IMR-90 (cell line): ENCODE data around the gene API5. TPM values are rescaled to one million over a fixed set of nuclear protein-coding genes. Genes with fewer than 3 reads are reported as not detected.

Experiments used
- ATAC-seq: fragments of 200-7000 bp; cut with Tn5 transposase; 2 replicates; pipeline ENCODE4 v1.9.1; 2020; ENCODE audit warnings: low read depth, mild to moderate bottlenecking, moderate library complexity
- BruUV-seq: library from RNA; stranded (reverse); fragments of 400-500 nt; replicated peaks from 2 replicates; lab custom pipeline; 2021; lab: Mats Ljungman, UMichigan
- CTCF ChIA-PET: fragments of 300-600 bp; formaldehyde crosslinking; extraction: SDS; loops from one replicate; lab custom pipeline; 2021; ENCODE audit warnings: antibody characterized with exemption; lab: Yijun Ruan, JAX
- POLR2A ChIA-PET: fragments of 300-600 bp; sonication (Branson Sonifier 250); formaldehyde crosslinking; loops from one replicate; lab custom pipeline; 2022; ENCODE audit warnings: antibody characterized with exemption; ENCODE audit not compliant: unreplicated experiment; lab: Charles Lee
- DNase-seq: peaks from one replicate; pipeline ENCODE4 v3.0.0; 2013
- H2AFZ ChIP-seq: replicated peaks from 2 replicates; pipeline ENCODE3; 2013; ENCODE audit warnings: low read length, mild to moderate bottlenecking; ENCODE audit not compliant: poor library complexity
- H2AK5ac ChIP-seq: 2 replicates; pipeline ENCODE4 v1.6.1; 2013; ENCODE audit warnings: low read depth, low read length, inconsistent platforms
- H2AK9ac ChIP-seq: replicated peaks from 2 replicates; pipeline ENCODE3; 2013; ENCODE audit warnings: mild to moderate bottlenecking, low read depth, low read length, moderate library complexity; ENCODE audit not compliant: poor library complexity
- H2BK120ac ChIP-seq: 2 replicates; pipeline ENCODE4 v1.6.1; 2013; ENCODE audit warnings: low read depth, low read length, inconsistent platforms
- H2BK15ac ChIP-seq: 3 replicates; pipeline ENCODE4 v1.6.1; 2013; ENCODE audit warnings: low read depth, low read length, inconsistent platforms
- H2BK20ac ChIP-seq: 2 replicates; pipeline ENCODE4 v1.6.1; 2013; ENCODE audit warnings: low read depth, mild to moderate bottlenecking, inconsistent platforms, low read length, moderate library complexity
- H2BK5ac ChIP-seq: 2 replicates; pipeline ENCODE4 v1.6.1; 2013; ENCODE audit warnings: mild to moderate bottlenecking, low read depth, low read length, inconsistent platforms; ENCODE audit not compliant: poor library complexity, severe bottlenecking
- H3K14ac ChIP-seq: replicated peaks from 2 replicates; pipeline ENCODE4 v1.6.1; 2013; ENCODE audit warnings: low read depth, low read length, inconsistent platforms
- H3K18ac ChIP-seq: 2 replicates; pipeline ENCODE4 v1.6.1; 2013; ENCODE audit warnings: low read depth, low read length, control low read depth
- H3K23ac ChIP-seq: 2 replicates; pipeline ENCODE4 v1.6.1; 2013; ENCODE audit warnings: low read depth, low read length, inconsistent platforms
- H3K27ac ChIP-seq: 2 replicates; pipeline ENCODE4 v1.5.1; 2013; ENCODE audit warnings: mild to moderate bottlenecking, control low read depth, low read length; ENCODE audit not compliant: insufficient read depth
- H3K27me3 ChIP-seq: 2 replicates; pipeline ENCODE4 v1.6.1; 2013; ENCODE audit warnings: low read length; ENCODE audit not compliant: control insufficient read depth, insufficient read depth
- H3K36me3 ChIP-seq: 2 replicates; pipeline ENCODE4 v1.6.1; 2013; ENCODE audit warnings: low read length, mixed read lengths; ENCODE audit not compliant: control insufficient read depth, insufficient read depth
- H3K4ac ChIP-seq: 2 replicates; pipeline ENCODE4 v1.6.1; 2013; ENCODE audit warnings: low read depth, low read length, inconsistent platforms
- H3K4me1 ChIP-seq: 2 replicates; pipeline ENCODE4 v1.6.1; 2013; ENCODE audit warnings: low read length, mixed read lengths; ENCODE audit not compliant: control insufficient read depth, insufficient read depth
- H3K4me2 ChIP-seq: 2 replicates; pipeline ENCODE4 v1.6.1; 2013; ENCODE audit warnings: low read depth, mild to moderate bottlenecking, control low read depth, low read length, moderate library complexity
- H3K4me3 ChIP-seq: 2 replicates; pipeline ENCODE4 v1.5.1; 2013; ENCODE audit warnings: low read depth, mild to moderate bottlenecking, control low read depth, low read length, moderate library complexity; ENCODE audit not compliant: insufficient read depth
- H3K56ac ChIP-seq: 2 replicates; pipeline ENCODE4 v1.6.1; 2013; ENCODE audit warnings: low read length, inconsistent platforms; ENCODE audit not compliant: insufficient read depth; ENCODE audit errors: extremely low read depth
- H3K79me1 ChIP-seq, 2 experiments: 2 replicates each; pipeline ENCODE4 v1.6.1; 2013; ENCODE audit warnings: low read length in 2 of 2, inconsistent platforms in 1 of 2, low read depth in 1 of 2
- H3K9ac ChIP-seq: 2 replicates; pipeline ENCODE4 v1.6.1; 2013; ENCODE audit warnings: low read depth, low read length, control low read depth
- H3K9me1 ChIP-seq: 2 replicates; pipeline ENCODE4 v1.6.1; 2013; ENCODE audit warnings: low read length, inconsistent platforms; ENCODE audit not compliant: insufficient read depth
- H3K9me3 ChIP-seq: 2 replicates; pipeline ENCODE4 v1.6.1; 2013; ENCODE audit warnings: low read length; ENCODE audit not compliant: control insufficient read depth, insufficient read depth
- H4K20me1 ChIP-seq: 2 replicates; pipeline ENCODE4 v1.6.1; 2013; ENCODE audit warnings: low read length, inconsistent platforms; ENCODE audit not compliant: insufficient read depth
- H4K5ac ChIP-seq: 2 replicates; pipeline ENCODE4 v1.6.1; 2013; ENCODE audit warnings: mild to moderate bottlenecking, low read depth, low read length, control low read depth
- H4K8ac ChIP-seq, 2 experiments: 2 replicates each; pipeline ENCODE4 v1.6.1; 2013; ENCODE audit warnings: low read depth in 2 of 2, low read length in 2 of 2, control low read depth in 1 of 2, inconsistent platforms in 1 of 2
- H4K91ac ChIP-seq: 2 replicates; pipeline ENCODE4 v1.6.1; 2013; ENCODE audit warnings: low read depth, low read length, inconsistent platforms; ENCODE audit not compliant: insufficient read depth
- CHD1 ChIP-seq: IDR thresholded peaks from 2 replicates; pipeline ENCODE4 v1.6.1; 2012; ENCODE audit warnings: low read depth, low read length, improper control_type of control experiment
- FOS ChIP-seq: fragments of 150-350 bp; IDR thresholded peaks from 2 replicates; pipeline ENCODE4 v1.6.1; 2016; ENCODE audit warnings: low read depth, low read length
- MAFK ChIP-seq: IDR thresholded peaks from 2 replicates; pipeline ENCODE4 v1.6.1; 2012; ENCODE audit warnings: low read depth, low read length, improper control_type of control experiment
- MAZ ChIP-seq: IDR thresholded peaks from 2 replicates; pipeline ENCODE4 v1.6.1; 2012; ENCODE audit warnings: low read depth, mild to moderate bottlenecking, low read length, improper control_type of control experiment, moderate library complexity, borderline replicate concordance
- MXI1 ChIP-seq: IDR thresholded peaks from 2 replicates; pipeline ENCODE4 v1.6.1; 2012; ENCODE audit warnings: low read depth, mild to moderate bottlenecking, low read length, moderate library complexity, borderline replicate concordance
- POLR2A ChIP-seq: IDR thresholded peaks from 2 replicates; pipeline ENCODE4 v1.6.1; 2012; ENCODE audit warnings: mild to moderate bottlenecking, low read depth, low read length
- WGBS, 2 experiments: methylation state at CpG; one replicate each; pipeline versions ENCODE4 v1.1.5 to v1.1.7; 2013; ENCODE audit warnings: missing lambda C conversion rate in 2 of 2; ENCODE audit not compliant: insufficient read length in 1 of 2; ENCODE audit errors: extremely low coverage in 2 of 2; 5-methylcytosine and 5-hydroxymethylcytosine counted together
- dilution Hi-C: fragments of 300-500 bp; cut with HindIII; formaldehyde crosslinking; loops from one replicate; pipeline ENCODE4 v1.14.3; 2018; ENCODE audit warnings: low sequenced_read_pairs; ENCODE audit not compliant: unreplicated experiment
- in situ Hi-C: fragments of 300-500 bp; cut with MboI; formaldehyde crosslinking; loops from 3 replicates; pipeline ENCODE4 v1.14.3; 2019; ENCODE audit warnings: low sequenced_read_pairs, inconsistent platforms, mixed read lengths
- intact Hi-C: fragments of 100-400 bp; cut with micrococcal nuclease; formaldehyde crosslinking; loops from 2 replicates; pipeline ENCODE4 v1.10.0; 2022
- polyA plus RNA-seq, 3 experiments: library from polyadenylated mRNA; depleted of rRNA; stranded (reverse); fragments of >200 nt; gene quantifications; 2 replicates each; pipeline ENCODE4 v1.2.3, GENCODE V29; 2012; ENCODE audit warnings: low replicate concordance in 1 of 3
- total RNA-seq: library from RNA; depleted of rRNA; stranded (reverse); fragments of >200 nt; gene quantifications from 2 replicates; pipeline ENCODE4 v1.2.3, GENCODE V29; 2012
- TF ChIP-seq, protein P1 (sequence below): fragments of 150-350 bp; IDR thresholded peaks from 2 replicates; pipeline ENCODE4 v1.6.1; 2017; ENCODE audit warnings: mild to moderate bottlenecking, antibody characterized with exemption, low read length, low read depth
- TF ChIP-seq, protein P2 (sequence below): fragments of 150-350 bp; IDR thresholded peaks from 2 replicates; pipeline ENCODE4 v1.6.1; 2016; ENCODE audit warnings: low read depth, mild to moderate bottlenecking, low read length, moderate library complexity, borderline replicate concordance
- TF ChIP-seq, protein P3 (sequence below): conservative IDR thresholded peaks from 2 replicates; pipeline ENCODE4 v1.5.1; 2012; ENCODE audit warnings: mild to moderate bottlenecking, low read depth, low read length, improper control_type of control experiment

The API5 gene
- total and polyA plus RNA-seq, 2 of the 4 experiments (the other 2 are of a cell fraction) = 44.9 to 59.9 TPM

DNA sequence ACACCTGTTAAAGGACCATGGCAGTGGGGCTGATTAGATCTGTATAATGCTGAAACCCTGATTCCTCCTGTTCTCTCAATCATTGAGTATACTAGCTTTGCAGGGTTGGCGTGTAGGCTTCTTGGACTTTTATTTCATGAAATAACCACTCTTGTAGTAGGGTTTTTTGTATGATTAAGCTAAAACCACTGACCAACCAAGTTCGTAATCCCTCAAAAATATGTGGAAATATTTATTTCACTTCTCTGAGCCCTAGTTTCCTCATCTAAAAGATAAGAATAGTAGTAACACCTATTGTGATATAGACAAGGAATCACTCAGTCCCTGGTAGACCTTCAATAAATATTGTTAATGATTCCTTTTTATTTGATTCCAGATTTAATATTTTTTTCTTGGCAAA is 4.2 kb downstream of the API5 start:
- no TSS peak for BruUV-seq
- intact Hi-C loops (no loop called here), in situ Hi-C loops (no loop called here), dilution Hi-C loops (no loop called here)
- Histone ChIP-seq H2BK15ac (no peak overlapping the region), H3K79me1 (peaks cover 13 to 44% of the 10 kb centered on the region in 2 experiments), H2AK9ac (no peak overlapping the region), H3K14ac (no peak overlapping the region), H2BK120ac (no peak overlapping the region), H3K4me3 (no peak overlapping the region), H3K18ac (no peak overlapping the region), H3K4me1 (peaks cover 5% of the 10 kb centered on the region), H4K5ac (no peak overlapping the region), H3K9me3 (no peaks in the 10 kb centered on the region), H3K9me1 (peaks cover 2% of the 10 kb centered on the region; the same call in 1 of the 2 replicates), H2BK20ac (no peak overlapping the region), H4K8ac (no peak overlapping the region), H3K4ac (no peak overlapping the region), H4K91ac (no peak overlapping the region), H3K56ac (no peak overlapping the region), H3K36me3 (peaks cover 11% of the 10 kb centered on the region), H2BK5ac (no peak overlapping the region), H3K27me3 (no peaks in the 10 kb centered on the region), H3K23ac (no peak overlapping the region), H3K9ac (no peak overlapping the region), H3K4me2 (no peak overlapping the region), H3K27ac (no peak overlapping the region), H2AK5ac (no peak overlapping the region), H2AFZ (no peak overlapping the region), H4K20me1 (peaks cover 45% of the 10 kb centered on the region)
- POLR2A ChIA-PET = no interaction called here
- no CpG with 5 or more reads among the region's 2 CpGs for WGBS, 2 experiments
- DNase-seq (no peak), ATAC-seq (no peak)
- TF ChIP-seq MAZ = no peak
- no peak for TF ChIP-seq FOS
- TF ChIP-seq, protein P1, sequence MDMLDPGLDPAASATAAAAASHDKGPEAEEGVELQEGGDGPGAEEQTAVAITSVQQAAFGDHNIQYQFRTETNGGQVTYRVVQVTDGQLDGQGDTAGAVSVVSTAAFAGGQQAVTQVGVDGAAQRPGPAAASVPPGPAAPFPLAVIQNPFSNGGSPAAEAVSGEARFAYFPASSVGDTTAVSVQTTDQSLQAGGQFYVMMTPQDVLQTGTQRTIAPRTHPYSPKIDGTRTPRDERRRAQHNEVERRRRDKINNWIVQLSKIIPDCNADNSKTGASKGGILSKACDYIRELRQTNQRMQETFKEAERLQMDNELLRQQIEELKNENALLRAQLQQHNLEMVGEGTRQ = no peak
- TF ChIP-seq POLR2A = no peak
- TF ChIP-seq, protein P2, sequence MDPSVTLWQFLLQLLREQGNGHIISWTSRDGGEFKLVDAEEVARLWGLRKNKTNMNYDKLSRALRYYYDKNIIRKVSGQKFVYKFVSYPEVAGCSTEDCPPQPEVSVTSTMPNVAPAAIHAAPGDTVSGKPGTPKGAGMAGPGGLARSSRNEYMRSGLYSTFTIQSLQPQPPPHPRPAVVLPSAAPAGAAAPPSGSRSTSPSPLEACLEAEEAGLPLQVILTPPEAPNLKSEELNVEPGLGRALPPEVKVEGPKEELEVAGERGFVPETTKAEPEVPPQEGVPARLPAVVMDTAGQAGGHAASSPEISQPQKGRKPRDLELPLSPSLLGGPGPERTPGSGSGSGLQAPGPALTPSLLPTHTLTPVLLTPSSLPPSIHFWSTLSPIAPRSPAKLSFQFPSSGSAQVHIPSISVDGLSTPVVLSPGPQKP = no peak
- TF ChIP-seq, protein P3, sequence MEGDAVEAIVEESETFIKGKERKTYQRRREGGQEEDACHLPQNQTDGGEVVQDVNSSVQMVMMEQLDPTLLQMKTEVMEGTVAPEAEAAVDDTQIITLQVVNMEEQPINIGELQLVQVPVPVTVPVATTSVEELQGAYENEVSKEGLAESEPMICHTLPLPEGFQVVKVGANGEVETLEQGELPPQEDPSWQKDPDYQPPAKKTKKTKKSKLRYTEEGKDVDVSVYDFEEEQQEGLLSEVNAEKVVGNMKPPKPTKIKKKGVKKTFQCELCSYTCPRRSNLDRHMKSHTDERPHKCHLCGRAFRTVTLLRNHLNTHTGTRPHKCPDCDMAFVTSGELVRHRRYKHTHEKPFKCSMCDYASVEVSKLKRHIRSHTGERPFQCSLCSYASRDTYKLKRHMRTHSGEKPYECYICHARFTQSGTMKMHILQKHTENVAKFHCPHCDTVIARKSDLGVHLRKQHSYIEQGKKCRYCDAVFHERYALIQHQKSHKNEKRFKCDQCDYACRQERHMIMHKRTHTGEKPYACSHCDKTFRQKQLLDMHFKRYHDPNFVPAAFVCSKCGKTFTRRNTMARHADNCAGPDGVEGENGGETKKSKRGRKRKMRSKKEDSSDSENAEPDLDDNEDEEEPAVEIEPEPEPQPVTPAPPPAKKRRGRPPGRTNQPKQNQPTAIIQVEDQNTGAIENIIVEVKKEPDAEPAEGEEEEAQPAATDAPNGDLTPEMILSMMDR = no peak
- TF ChIP-seq MXI1 = no peak
- TF ChIP-seq MAFK = no peak
- no peak for TF ChIP-seq CHD1
- CTCF ChIA-PET = no interaction called here
